Type B pancreatic cell (in vitro differentiated cells): ENCODE data around the gene RNF121. TPM values are rescaled to one million over a fixed set of nuclear protein-coding genes. Genes with fewer than 3 reads are reported as not detected.
A peak's percentile ranks its signal among the peaks of the same experiment; 100 is the strongest.

ENCODE experiments used
- DNase-seq: peaks from one replicate; pipeline ENCODE4 v3.0.0; 2021; ENCODE audit warnings: mixed read lengths; ENCODE audit not compliant: unreplicated experiment; ENCODE audit errors: extremely low spot score
- H3K27ac Mint-ChIP-seq: 2 replicates; pipeline ENCODE4 v1.8.0; 2021; ENCODE audit warnings: mild to moderate bottlenecking, mixed read lengths
- H3K27me3 Mint-ChIP-seq: 2 replicates; pipeline ENCODE4 v1.8.0; 2021; ENCODE audit warnings: mixed read lengths
- H3K36me3 Mint-ChIP-seq: 2 replicates; pipeline ENCODE4 v1.8.0; 2021; ENCODE audit warnings: mixed read lengths
- H3K4me1 Mint-ChIP-seq: one replicate; pipeline ENCODE4 v1.8.0; 2021; ENCODE audit warnings: mixed read lengths; ENCODE audit not compliant: unreplicated experiment
- H3K4me3 Mint-ChIP-seq: 2 replicates; pipeline ENCODE4 v1.8.0; 2021; ENCODE audit warnings: mild to moderate bottlenecking, mixed read lengths
- H3K9me3 Mint-ChIP-seq: 2 replicates; pipeline ENCODE4 v1.8.0; 2021; ENCODE audit warnings: mixed read lengths
- CTCF ChIP-seq: fragments of 200-600 bp; sonication (generic); conservative IDR thresholded peaks from 2 replicates; pipeline ENCODE4 v1.5.0; 2021; ENCODE audit warnings: antibody characterized with exemption, mild to moderate bottlenecking
- total RNA-seq: library from RNA; stranded (reverse); gene quantifications from 2 replicates; pipeline ENCODE4 v1.2.1, GENCODE V29; 2021; ENCODE audit warnings: low replicate concordance

The RNF121 gene
- total RNA-seq, 1 donor from 2014 or later, result 49.7 TPM

GRCh38 chr11:71948314-71949027, 19.6 kb downstream of the RNF121 start:
- Mint-ChIP-seq H3K27ac (peak overlapping the region; percentile 24), H3K9me3 (no peaks in the 10 kb centered on the region), H3K27me3 (no peaks in the 10 kb centered on the region), H3K4me3 (no peak overlapping the region), H3K36me3 (peaks cover 7% of the 10 kb centered on the region), H3K4me1 (peaks cover 18% of the 10 kb centered on the region)
- no peak for DNase-seq
- no peak for TF ChIP-seq CTCF

GRCh38 chr11:71949034-71949433, 20.2 kb downstream of the RNF121 start:
- no peak for DNase-seq
- Mint-ChIP-seq H3K27ac (peak overlapping the region; percentile 24), H3K4me3 (no peak overlapping the region), H3K27me3 (no peaks in the 10 kb centered on the region), H3K36me3 (peaks cover 7% of the 10 kb centered on the region), H3K9me3 (no peaks in the 10 kb centered on the region), H3K4me1 (peaks cover 18% of the 10 kb centered on the region)
- no peak for TF ChIP-seq CTCF

- H3K27me3 Mint-ChIP-seq, result no peaks in the 10 kb centered on the region
- no peaks in the 10 kb centered on the region for H3K9me3 Mint-ChIP-seq
- DNase-seq, result no peak
- no peak for TF ChIP-seq CTCF
- no peak overlapping the region for H3K27ac Mint-ChIP-seq
- no peak overlapping the region for H3K4me3 Mint-ChIP-seq
- H3K36me3 Mint-ChIP-seq, result peaks cover 3% of the 10 kb centered on the region
- peaks cover 13% of the 10 kb centered on the region for H3K4me1 Mint-ChIP-seq
Observed at GRCh38 chr11:71951741-71952310, 23.0 kb downstream of the RNF121 start.

- Mint-ChIP-seq H3K36me3 (peaks cover 14% of the 10 kb centered on the region), H3K27ac (no peak overlapping the region), H3K27me3 (no peaks in the 10 kb centered on the region), H3K4me3 (no peak overlapping the region), H3K9me3 (no peaks in the 10 kb centered on the region), H3K4me1 (no peaks in the 10 kb centered on the region)
- no peak for DNase-seq
- TF ChIP-seq CTCF, result no peak
Observed at GRCh38 chr11:71955898-71956456, 27.1 kb downstream of the RNF121 start.

GRCh38 chr11:71962428-71963038, 33.7 kb downstream of the RNF121 start:
- H3K36me3 Mint-ChIP-seq, result peaks cover 23% of the 10 kb centered on the region
- no peak for DNase-seq
- H3K27me3 Mint-ChIP-seq, result no peaks in the 10 kb centered on the region
- TF ChIP-seq CTCF, result no peak
- no peaks in the 10 kb centered on the region for H3K4me1 Mint-ChIP-seq
- no peak overlapping the region for H3K4me3 Mint-ChIP-seq
- H3K9me3 Mint-ChIP-seq, result no peaks in the 10 kb centered on the region
- H3K27ac Mint-ChIP-seq, result no peak overlapping the region
